Daoy (cell line): ENCODE measurements around the gene LRIG2. TPM values are rescaled to one million over a fixed set of nuclear protein-coding genes. Genes with fewer than 3 reads are reported as not detected.
"Not testable (repeated sequence)": the region's sequence is repeated elsewhere in the genome, so short reads cannot be mapped to it uniquely, and the experiment has no call there.

Experiments used
- DNase-seq: peaks from one replicate; pipeline ENCODE4 v3.0.0-alpha.2; 2015; ENCODE audit warnings: low read depth
- total RNA-seq: library from RNA; depleted of rRNA; stranded (reverse); fragments of >200 nt; shearing (Covaris generic); gene quantifications from 2 replicates; pipeline ENCODE4 v1.2.3, GENCODE V29; 2014

LRIG2 gene
- total RNA-seq, 1 experiment from 2014 or later = 5.0 TPM

DNA sequence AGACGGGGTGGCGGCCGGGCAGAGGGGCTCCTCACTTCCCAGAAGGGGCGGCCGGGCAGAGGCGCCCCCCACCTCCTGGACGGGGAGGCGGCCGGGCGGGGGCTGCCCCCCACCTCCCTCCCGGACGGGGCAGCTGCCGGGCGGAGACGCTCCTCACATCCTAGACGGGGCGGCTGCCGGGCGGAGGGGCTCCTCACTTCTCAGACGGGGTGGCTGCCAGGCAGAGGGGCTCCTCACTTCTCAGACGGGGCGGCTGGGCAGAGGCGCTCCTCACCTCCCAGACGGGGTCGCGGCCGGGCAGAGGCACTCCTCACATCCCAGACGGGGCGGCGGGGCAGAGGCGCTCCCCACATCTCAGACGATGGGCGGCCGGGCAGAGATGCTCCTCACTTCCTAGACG is 9.5 kb upstream of the LRIG2 start:
- not testable (repeated sequence) for DNase-seq

DNA sequence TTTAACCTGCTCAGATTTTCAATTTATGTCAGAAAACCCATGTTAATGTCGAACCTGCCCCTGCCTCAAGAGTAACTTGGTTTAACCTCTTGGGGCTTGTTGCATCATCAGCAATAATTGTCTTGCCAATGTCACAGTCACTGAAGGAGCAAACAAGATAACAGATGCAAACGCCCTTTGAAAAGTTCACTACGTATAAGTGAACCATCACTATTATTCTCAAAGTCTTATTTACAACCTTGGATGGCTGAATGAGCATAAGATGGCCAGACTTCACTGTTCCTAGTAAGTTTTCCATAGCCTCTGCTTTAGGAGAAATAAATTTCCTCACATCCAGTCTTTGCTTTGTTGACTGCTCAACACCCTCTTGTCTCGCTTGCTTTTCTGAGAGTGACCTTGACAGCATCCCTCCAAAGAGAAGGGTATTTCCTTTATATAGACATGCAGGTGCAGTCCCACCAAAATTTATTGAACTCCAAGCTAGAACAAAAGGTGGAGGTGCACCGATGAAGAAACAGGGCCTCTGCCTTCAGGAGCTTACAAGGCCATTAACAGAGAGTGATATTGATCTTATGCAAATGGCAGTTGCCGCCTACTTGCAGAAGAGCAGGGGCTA is 749 bp upstream of the LRIG2 start:
- no peak for DNase-seq

DNA sequence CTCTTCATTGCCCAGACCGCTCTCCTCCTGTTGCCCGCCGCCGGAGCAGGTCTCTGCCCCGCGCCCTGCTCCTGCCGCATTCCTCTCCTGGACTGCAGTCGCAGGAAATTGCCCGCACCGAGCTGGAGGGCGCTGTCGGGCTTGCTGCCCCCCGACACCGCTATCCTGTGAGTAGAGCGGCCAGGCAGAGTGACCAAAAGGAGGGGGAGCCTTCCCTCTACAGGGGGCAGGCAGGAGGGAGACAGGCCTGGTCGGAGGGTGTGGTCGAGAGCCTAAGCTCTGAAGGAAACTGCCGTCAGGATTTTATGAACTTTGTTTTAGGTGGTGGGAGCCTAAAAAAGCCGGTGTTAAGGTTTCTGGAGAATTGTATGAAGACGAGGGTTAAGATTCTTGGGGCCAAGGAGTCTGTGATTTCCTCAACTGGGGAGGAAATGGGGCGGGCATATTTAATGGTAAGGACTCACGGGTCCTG is 517 bp downstream of the LRIG2 start:
- peak; percentile 79 for DNase-seq

DNA sequence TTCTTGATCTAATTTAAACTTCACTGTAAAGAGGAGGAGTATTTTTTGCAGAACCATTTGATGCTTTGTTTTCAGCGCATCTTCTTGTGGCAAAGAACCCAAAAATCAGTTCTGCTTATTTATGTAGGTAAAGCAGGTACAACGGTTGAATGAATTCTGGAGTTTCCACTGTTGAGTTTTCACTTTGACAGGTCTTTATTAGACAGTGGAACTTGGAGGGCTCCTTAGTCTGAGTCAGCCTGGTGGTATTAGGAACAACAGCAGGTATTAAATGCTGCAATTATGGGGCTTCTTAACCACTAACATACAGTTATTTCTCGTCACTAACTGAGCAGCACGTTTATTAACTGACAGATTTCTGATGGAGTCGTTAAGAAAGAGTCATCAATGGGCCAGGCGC is 1.2 kb downstream of the LRIG2 start:
- DNase-seq = peak; percentile 10

DNA sequence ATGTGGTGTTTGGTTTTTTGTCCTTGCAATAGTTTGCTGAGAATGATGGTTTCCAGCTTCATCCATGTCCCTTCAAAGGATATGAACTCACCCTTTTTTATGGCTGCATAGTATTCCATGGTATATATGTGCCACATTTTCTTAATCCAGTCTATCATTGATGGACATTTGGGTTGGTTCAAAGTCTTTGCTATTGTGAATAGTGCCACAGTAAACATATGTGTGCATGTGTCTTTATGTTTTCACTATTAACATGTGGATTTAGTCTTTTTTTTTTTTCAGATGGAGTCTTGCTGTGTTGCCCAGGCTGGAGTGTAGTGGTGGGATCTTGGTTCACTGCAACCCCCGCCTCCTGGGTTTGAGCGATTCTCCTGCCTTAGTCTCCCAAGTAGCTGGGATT is 5.0 kb downstream of the LRIG2 start:
- not testable (repeated sequence) for DNase-seq

DNA sequence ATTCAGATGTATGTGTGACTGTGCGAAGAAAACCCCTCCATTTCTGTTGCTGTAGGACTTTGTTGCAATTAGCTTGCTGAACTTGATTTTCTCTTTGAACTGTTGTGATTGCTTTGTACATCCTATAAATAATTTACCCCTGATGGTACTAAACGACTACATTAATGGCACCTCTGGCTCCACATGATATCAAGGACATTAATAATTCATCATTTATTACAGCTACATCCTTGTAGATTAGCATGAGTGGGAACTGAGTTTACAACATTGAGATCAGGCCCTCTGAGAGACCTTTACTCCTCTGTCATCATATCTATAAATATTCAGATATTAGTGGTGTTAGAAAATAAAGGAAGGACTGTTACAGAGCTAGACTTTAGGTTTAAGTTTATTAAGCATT is 13.5 kb downstream of the LRIG2 start:
- no peak for DNase-seq

DNA sequence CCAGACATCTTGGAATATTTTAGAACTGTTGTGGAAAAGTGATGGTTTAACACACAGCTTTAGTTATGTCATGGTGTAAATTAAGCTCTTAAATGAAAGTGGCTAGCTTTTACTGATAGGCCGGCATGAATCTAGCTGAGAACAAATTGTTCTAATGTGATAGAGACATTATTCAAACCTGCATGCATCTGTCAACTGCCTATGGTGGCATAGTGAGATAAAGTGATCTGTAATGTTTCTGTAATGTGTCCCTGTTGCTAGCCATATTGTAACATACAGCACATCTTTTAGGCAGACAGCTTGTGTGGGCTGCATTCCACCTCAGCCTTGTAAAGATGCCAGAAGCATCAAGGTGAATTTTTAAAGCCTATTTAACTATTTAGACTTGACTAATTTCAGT is 16.0 kb downstream of the LRIG2 start:
- no peak for DNase-seq

DNA sequence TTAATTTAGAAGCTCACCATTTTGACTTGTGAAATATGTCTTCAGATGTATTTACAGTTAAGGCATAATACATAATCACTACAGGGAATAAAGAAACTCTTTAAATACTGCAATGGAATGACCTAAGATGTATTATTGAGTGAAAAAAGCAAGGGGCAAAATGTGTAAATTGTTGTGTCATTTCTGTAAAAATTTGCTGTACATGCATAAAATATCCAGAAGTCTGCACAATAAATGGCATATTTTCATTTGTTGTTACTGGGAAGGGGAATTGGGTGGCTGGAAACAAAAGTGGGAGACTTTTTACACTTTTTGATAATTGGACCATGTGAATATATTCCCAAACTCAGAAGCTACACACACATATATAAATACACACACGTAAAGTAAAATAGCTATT is 17.1 kb downstream of the LRIG2 start:
- DNase-seq = no peak

DNA sequence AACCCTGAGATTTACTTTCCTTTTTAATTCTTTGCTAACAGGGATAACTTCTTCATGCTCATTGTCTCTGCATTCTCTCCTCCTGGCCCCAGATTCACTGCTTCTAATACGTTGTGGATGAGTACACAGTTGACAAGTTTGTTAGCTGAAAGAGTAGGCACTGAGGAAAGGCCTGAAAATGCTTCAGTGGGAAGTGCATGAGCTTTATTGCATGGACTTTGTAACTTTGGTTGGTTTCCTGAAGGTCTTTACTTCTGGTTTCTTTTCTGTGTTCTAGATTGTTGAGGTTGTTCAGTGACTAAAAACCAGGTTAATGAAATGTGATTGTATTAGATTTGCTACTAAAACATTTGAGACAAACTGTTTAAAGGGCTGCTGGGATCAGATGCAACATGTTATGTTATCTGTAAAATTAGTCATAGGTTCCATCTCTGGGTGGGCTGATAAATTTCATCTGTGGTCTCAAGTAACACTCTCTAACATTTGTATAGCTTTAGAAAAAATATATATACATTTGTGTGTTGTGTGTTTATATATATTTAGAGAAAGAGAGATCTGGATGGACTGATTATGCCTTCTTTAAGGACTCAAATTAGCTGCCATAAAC is 19.1 kb downstream of the LRIG2 start:
- DNase-seq = no peak

DNA sequence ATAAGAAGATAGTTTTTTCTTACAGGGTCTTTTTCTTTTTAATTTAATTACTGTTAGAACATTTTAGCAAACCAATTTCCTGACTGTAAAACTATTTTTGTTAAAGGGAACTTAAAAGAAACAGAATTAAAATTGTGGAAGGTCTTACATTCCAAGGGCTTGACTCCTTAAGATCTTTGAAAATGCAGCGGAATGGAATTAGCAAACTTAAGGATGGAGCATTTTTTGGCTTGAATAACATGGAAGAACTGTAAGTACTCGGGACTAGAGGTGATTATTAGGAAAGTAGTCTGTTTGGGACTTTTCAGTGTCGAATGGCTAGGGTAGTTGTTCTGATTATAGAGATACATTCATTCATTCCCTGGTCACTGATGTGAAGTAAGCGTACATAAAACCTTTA is 21.5 kb downstream of the LRIG2 start:
- DNase-seq = no peak

DNA sequence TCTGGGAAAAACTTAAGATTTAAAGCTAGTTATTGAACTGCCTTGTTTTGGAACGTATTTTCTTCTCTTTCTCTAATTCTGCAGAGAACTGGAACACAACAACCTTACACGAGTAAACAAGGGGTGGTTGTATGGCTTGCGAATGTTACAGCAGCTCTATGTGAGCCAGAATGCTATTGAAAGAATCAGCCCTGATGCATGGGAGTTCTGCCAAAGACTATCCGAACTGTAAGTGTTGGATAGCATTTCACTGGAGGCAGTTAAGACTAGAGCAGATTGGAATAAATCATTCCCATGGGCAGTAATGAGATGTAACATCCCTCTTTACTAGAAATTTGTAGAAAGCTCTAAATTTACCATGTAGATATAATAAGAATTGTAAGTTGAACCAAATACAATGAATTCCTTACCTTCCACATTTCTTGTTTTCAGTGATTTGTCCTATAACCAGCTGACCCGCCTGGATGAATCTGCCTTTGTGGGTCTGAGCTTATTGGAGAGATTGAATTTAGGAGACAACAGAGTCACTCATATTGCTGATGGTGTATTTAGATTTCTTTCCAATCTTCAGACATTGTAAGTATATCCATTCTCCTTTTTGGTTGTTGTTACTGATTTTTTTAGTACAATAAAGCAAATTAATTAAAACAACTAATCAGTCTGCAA is 22.9 kb downstream of the LRIG2 start:
- no peak for DNase-seq

DNA sequence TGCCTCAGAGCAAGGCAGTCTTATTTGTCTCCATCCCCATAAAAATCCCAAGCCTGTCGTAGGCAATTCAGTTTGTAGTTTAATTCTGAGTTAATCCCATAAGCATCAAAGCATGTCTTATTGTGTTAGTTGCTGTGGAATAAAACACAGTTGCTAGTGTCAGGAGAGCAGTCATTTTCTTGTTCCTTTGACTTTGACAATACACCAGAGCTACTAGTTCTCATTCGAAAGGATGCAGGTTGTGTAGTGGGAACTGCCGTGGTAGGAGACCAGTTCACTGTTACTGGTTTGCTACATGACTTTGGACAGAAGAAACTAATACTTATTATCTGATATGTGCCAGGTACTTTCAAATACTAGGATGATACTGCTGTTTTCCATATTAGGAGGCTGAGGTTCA is 23.5 kb downstream of the LRIG2 start:
- no peak for DNase-seq

DNA sequence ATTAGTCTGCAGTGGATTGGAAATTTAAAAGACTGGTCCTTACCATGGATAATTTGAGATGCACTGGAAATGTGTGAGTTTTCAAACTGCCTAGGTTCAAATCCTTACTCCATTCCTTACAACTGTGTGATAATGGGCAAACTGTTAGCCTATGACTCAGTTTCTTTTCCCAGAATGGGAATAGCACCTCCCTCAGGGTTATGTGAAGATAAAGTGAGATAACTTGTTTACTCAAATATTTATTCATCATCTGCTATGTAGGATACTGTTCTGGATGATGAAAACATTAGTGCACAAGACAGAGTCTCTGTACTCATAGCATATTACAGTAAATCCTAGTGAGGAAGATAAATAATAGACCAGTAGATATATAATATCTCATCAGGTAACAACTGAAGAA is 28.6 kb downstream of the LRIG2 start:
- no peak for DNase-seq

DNA sequence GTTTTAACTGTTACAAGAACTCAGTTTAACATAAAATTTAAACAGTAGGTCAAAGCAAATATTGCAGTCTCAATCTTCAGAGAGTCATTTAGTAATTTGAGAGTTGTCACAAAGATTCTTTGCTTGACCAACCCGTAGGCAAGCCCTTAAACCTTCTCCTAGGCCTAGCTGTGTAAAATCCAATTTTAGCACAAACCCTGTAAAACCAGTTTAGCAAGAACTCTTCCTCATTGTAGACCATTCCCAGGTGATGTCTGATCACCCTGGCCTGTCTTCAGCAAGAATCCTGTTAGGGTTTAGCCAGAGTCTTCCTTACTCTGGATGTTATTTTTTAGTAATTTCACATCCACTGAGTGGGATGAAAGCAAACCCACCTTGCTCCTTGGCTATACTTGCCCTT is 30.1 kb downstream of the LRIG2 start:
- DNase-seq = no peak

DNA sequence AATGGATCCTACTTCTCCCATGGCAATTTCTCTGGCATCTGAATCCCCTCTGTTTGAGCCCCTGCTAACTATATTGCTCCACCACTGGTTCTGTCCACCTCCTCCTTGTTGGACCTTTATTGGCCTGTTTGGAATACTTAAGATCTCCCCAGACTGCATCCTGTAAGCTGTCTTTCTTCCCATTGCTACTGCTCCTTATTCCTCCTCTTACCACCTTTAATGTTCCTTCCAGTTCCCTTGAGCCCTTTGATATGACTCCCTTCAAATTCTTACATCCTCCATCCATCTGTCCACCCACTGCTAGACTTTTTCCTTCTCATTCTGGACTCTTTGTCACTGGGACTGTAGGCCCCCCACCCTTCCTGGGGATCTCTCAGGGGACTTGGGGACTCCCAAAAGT is 31.0 kb downstream of the LRIG2 start:
- no peak for DNase-seq

DNA sequence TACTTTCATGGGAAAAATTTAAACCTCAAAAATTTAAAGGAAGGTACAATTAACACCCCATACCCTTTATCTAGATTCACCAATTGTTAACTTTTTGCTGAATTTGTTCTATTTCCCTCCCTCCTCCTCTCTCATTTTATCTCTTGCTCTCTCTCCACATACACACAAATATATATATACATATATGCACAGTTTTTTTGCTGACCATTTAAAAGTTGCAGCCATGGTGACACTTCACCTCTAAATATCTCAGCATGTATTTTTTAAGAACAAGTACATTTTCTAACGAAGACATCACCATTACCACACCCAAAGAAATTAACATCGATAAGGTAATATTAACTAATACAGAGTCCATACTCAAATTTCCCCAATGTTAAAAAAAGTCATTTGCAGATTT is 33.9 kb downstream of the LRIG2 start:
- no peak for DNase-seq

DNA sequence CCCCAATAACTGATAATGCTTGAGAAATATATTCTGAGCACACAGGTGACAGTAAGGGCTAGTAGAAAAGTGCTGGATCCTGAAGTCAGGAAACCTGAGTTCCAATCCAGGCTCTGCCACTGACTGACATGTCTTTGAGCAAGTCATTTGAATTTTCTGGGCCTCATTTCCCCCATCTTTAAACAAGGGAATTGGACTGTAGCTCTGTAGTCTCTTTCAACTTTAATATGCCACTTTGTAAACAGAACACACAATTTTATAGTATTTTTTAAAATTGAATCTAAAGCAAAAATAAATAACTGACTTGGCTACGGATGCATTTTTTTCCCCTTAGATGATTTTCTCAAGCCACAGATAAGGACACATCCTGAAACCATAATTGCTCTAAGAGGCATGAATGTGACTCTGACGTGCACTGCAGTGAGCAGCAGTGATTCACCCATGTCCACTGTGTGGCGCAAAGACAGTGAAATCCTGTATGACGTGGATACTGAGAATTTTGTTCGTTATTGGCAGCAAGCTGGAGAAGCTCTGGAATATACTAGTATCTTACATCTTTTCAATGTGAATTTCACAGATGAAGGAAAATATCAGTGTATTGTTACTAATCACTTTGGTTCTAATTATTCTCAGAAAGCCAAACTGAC is 37.0 kb downstream of the LRIG2 start:
- DNase-seq = peak; percentile 93

DNA sequence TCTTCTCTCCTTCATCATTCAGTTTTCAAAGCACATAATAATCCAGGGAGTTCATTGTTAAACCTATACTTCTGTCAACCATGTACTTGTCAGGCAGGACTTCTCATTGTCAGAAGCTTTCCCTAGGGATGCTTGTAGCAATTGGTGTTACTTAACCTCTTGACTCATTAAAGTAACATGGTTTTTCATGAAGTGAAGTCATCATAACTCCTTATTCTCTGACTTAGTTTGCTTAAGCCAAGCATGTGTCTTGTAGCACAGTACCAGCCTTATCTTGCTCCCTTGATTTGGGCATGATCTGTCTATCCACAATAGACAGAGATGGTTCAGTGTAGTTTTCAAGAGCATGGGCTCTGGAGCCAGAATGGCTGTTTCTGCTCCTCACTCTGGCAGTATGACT is 45.3 kb downstream of the LRIG2 start:
- no peak for DNase-seq

DNA sequence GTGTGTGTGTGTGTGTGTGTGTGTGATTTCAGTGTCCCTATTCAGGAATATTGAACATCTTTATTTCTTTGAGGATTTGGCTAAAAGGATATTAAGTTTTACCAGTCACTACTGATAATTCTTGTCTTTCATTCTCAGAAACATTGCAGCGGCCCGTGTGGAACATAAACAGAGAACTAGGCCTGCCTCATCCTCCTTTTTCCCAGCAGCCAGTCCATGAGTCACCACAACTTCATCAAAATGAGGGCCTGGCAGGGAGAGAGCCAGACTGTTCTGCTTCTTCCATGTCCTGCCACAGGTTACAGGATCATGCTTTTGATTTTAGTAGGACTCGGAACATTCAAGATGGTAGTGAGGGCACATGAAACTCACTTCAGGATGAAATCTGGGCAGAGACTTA is 50.7 kb downstream of the LRIG2 start:
- no peak for DNase-seq

DNA sequence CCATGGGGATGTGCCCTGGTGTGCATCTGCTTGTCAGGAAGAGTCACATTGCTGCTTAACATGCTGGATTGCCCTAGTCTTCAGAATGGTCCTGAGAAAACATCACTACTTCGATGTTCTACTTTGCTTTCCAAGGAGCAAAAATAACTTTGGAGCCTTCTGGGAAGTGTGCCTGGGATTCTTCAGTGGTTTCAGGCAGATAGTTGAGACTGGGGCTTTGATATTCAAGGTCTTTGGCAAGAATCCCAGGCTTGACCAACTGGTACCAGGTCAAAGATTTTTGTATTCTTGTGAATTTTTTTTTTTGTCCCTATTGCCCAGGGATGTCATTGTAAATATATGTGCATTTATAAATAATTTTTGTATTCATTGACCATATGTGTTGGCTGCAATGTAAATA is 51.4 kb downstream of the LRIG2 start:
- DNase-seq = no peak

DNA sequence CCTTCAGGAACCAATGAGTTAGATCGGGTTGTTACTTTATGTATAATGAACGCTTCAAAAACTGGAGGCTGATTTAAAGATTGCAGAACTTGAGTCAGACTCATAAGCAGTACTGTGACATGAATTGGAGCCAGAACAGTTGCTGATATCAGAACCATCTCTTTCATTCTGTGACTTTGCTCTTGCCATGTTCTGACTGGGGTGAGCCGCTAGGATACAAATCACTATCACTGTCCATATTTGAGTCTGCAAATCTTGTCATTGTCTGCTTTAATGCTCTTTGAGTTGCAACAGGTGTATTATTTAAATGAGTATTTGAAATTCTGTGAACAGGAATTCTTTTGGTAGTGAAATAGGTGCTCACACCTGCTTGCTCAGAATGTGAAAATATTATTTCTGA is 52.5 kb downstream of the LRIG2 start:
- DNase-seq = no peak

DNA sequence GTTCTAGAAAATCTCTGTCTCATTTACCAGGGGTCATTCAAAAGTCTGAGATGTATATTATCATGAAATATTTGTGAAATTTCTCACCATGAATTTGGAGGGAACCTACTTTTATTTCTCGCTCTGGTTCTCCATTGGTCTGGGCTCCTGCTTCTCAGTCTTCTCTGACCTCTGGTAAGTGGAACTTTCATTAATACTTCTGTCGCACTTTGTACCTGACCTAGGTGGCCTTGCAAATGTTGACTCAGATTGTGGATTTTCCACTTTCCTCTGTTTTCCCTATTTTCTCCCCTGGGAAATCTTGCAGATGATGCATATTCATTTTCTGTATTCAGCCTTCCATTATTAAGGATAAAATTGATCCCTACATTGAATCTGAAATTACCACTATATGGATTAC is 53.2 kb downstream of the LRIG2 start:
- no peak for DNase-seq

DNA sequence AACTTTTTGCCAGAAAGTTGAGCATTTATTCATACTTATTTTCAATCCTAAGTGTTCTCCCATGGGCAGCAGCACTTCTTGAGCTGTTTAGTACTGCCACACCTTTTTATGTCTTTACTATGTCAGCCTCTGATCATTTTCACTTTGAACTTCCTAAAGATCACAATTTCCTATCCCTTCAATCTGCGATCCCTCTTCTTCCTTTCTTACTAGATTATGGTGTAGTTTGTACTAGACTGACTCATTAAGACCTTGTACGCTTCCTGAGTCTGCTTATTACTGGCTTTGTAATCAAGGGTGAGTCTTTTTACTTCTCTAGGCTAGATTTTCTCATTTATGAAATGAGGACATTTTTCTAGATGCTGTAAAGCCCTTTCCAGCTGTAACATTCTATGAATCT is 55.1 kb downstream of the LRIG2 start:
- DNase-seq = no peak
